IPS-20b (cell line): ENCODE measurements around the gene RGS19.

Experiments
- H3K27ac ChIP-seq: one replicate; pipeline ENCODE4 v1.5.1; 2013; ENCODE audit warnings: low read length
- H3K27me3 ChIP-seq: 2 replicates; pipeline ENCODE4 v1.6.1; 2013; ENCODE audit warnings: mild to moderate bottlenecking, low read length, inconsistent platforms; ENCODE audit not compliant: insufficient read depth
- H3K36me3 ChIP-seq: 2 replicates; pipeline ENCODE4 v1.6.1; 2013; ENCODE audit warnings: low read depth, mild to moderate bottlenecking, inconsistent platforms, low read length, moderate library complexity; ENCODE audit not compliant: insufficient read depth
- H3K4me1 ChIP-seq: 2 replicates; pipeline ENCODE4 v1.6.1; 2013; ENCODE audit warnings: mild to moderate bottlenecking, control low read depth, inconsistent platforms, low read length, moderate library complexity; ENCODE audit not compliant: insufficient read depth
- H3K4me3 ChIP-seq: 2 replicates; pipeline ENCODE4 v1.5.1; 2013; ENCODE audit warnings: mild to moderate bottlenecking, low read length, inconsistent platforms
- H3K9ac ChIP-seq: 2 replicates; pipeline ENCODE4 v1.6.1; 2013; ENCODE audit warnings: low read depth, mild to moderate bottlenecking, inconsistent platforms, low read length, moderate library complexity
- H3K9me3 ChIP-seq: 2 replicates; pipeline ENCODE4 v1.6.1; 2013; ENCODE audit warnings: mild to moderate bottlenecking, low read depth, low read length, inconsistent platforms; ENCODE audit not compliant: insufficient read depth

The RGS19 gene

GRCh38 chr20:64105846-64106434 is 26.6 kb upstream of the RGS19 start:
- no peaks in the 10 kb centered on the region for H3K4me1 ChIP-seq
- no peak overlapping the region for H3K27ac ChIP-seq
- H3K27me3 ChIP-seq: peaks cover 25% of the 10 kb centered on the region
- no peaks in the 10 kb centered on the region for H3K9me3 ChIP-seq
- no peaks in the 10 kb centered on the region for H3K36me3 ChIP-seq
- no peak overlapping the region for H3K9ac ChIP-seq
- no peak overlapping the region for H3K4me3 ChIP-seq

- Histone ChIP-seq H3K36me3 (no peaks in the 10 kb centered on the region), H3K27ac (no peak overlapping the region), H3K27me3 (peaks cover 34% of the 10 kb centered on the region), H3K9me3 (no peaks in the 10 kb centered on the region), H3K9ac (no peak overlapping the region), H3K4me3 (no peak overlapping the region), H3K4me1 (no peaks in the 10 kb centered on the region)
Observed at GRCh38 chr20:64104667-64105451, 25.5 kb upstream of the RGS19 start.

- Histone ChIP-seq H3K27me3 (peaks cover 34% of the 10 kb centered on the region), H3K27ac (no peak overlapping the region), H3K9ac (no peak overlapping the region), H3K36me3 (no peaks in the 10 kb centered on the region), H3K4me3 (no peak overlapping the region), H3K4me1 (no peaks in the 10 kb centered on the region), H3K9me3 (no peaks in the 10 kb centered on the region)
Observed at GRCh38 chr20:64103871-64104666, 24.8 kb upstream of the RGS19 start.

- no peaks in the 10 kb centered on the region for H3K4me1 ChIP-seq
- no peaks in the 10 kb centered on the region for H3K9me3 ChIP-seq
- no peaks in the 10 kb centered on the region for H3K36me3 ChIP-seq
- H3K27ac ChIP-seq: no peak overlapping the region
- peak overlapping the region; percentile 69 for H3K4me3 ChIP-seq
- H3K27me3 ChIP-seq: peaks cover 34% of the 10 kb centered on the region
- H3K9ac ChIP-seq: no peak overlapping the region
Observed at GRCh38 chr20:64102647-64103354, 23.5 kb upstream of the RGS19 start.

- Histone ChIP-seq H3K4me1 (no peaks in the 10 kb centered on the region), H3K9me3 (no peaks in the 10 kb centered on the region), H3K36me3 (no peaks in the 10 kb centered on the region), H3K9ac (no peak overlapping the region), H3K4me3 (peak overlapping the region; percentile 69), H3K27me3 (peaks cover 34% of the 10 kb centered on the region), H3K27ac (no peak overlapping the region)
Observed at GRCh38 chr20:64101731-64102621, 22.7 kb upstream of the RGS19 start.

GRCh38 chr20:64100946-64101688 is 21.8 kb upstream of the RGS19 start:
- no peak overlapping the region for H3K4me3 ChIP-seq

GRCh38 chr20:64100566-64100888 is 21.2 kb upstream of the RGS19 start:
- Histone ChIP-seq H3K9me3 (no peaks in the 10 kb centered on the region), H3K9ac (no peak overlapping the region), H3K4me3 (no peak overlapping the region), H3K36me3 (no peaks in the 10 kb centered on the region), H3K27me3 (peaks cover 34% of the 10 kb centered on the region), H3K27ac (no peak overlapping the region), H3K4me1 (no peaks in the 10 kb centered on the region)

More at GRCh38 chr20:64100946-64101688, 21.8 kb upstream of the RGS19 start:
- Histone ChIP-seq H3K36me3 (no peaks in the 10 kb centered on the region), H3K27ac (no peak overlapping the region), H3K9me3 (no peaks in the 10 kb centered on the region), H3K4me1 (no peaks in the 10 kb centered on the region), H3K27me3 (peaks cover 34% of the 10 kb centered on the region), H3K9ac (no peak overlapping the region)

- H3K27me3 ChIP-seq: peaks cover 34% of the 10 kb centered on the region
Observed at GRCh38 chr20:64099880-64100565, 20.7 kb upstream of the RGS19 start.

GRCh38 chr20:64099086-64099786 is 19.9 kb upstream of the RGS19 start:
- Histone ChIP-seq H3K9me3 (no peaks in the 10 kb centered on the region), H3K36me3 (no peaks in the 10 kb centered on the region), H3K4me3 (no peak overlapping the region), H3K9ac (no peak overlapping the region), H3K27ac (no peak overlapping the region), H3K4me1 (no peaks in the 10 kb centered on the region), H3K27me3 (peaks cover 34% of the 10 kb centered on the region)

More at GRCh38 chr20:64099880-64100565, 20.7 kb upstream of the RGS19 start:
- Histone ChIP-seq H3K27ac (no peak overlapping the region), H3K9ac (no peak overlapping the region), H3K9me3 (no peaks in the 10 kb centered on the region), H3K4me3 (no peak overlapping the region), H3K36me3 (no peaks in the 10 kb centered on the region), H3K4me1 (no peaks in the 10 kb centered on the region)
